ENCODE results near the gene ZDHHC22.
A peak's percentile ranks its signal among the peaks of the same experiment; 100 is the strongest.

ZDHHC22 gene

GRCh38 chr14:77106666-77107065 is 34.9 kb downstream of the ZDHHC22 start:
- no peak for DNase-seq (ENCODE audit: insufficient read length, low spot score)
- no peak for FAIRE-seq

- DNase-seq (ENCODE audit: insufficient read length, low spot score) (no peak), FAIRE-seq (no peak)
Observed at GRCh38 chr14:77105145-77105939, 36.2 kb downstream of the ZDHHC22 start.

GRCh38 chr14:77104393-77104792 is 37.2 kb downstream of the ZDHHC22 start:
- no peak for FAIRE-seq
- no peak for DNase-seq (ENCODE audit: insufficient read length, low spot score)

GRCh38 chr14:77103951-77104350 is 37.6 kb downstream of the ZDHHC22 start:
- DNase-seq (ENCODE audit: insufficient read length, low spot score) = no peak
- FAIRE-seq = no peak

- DNase-seq (ENCODE audit: insufficient read length, low spot score) = no peak
- FAIRE-seq = no peak
Observed at GRCh38 chr14:77103475-77103874, 38.1 kb downstream of the ZDHHC22 start.

GRCh38 chr14:77102154-77102553 is 39.4 kb downstream of the ZDHHC22 start:
- DNase-seq (ENCODE audit: insufficient read length, low spot score) (no peak), FAIRE-seq (no peak)

GRCh38 chr14:77100961-77101360 is 40.6 kb downstream of the ZDHHC22 start:
- DNase-seq (ENCODE audit: insufficient read length, low spot score) = no peak
- no peak for FAIRE-seq

GRCh38 chr14:77099425-77100167 is 42.0 kb downstream of the ZDHHC22 start:
- FAIRE-seq = no peak

GRCh38 chr14:77098529-77099353 is 42.9 kb downstream of the ZDHHC22 start:
- no peak for DNase-seq (ENCODE audit: insufficient read length, low spot score)

More at GRCh38 chr14:77099425-77100167, 42.0 kb downstream of the ZDHHC22 start:
- DNase-seq (ENCODE audit: insufficient read length, low spot score) = no peak

GRCh38 chr14:77097700-77098528 is 43.7 kb downstream of the ZDHHC22 start, which contains the start of gene CIPC:
TSS of gene CIPC (plus strand) at chr14:77098258. CDS start at chr14:77105709, 7,451 bp downstream.
- FAIRE-seq (peak; percentile 94), DNase-seq (ENCODE audit: insufficient read length, low spot score) (peak; percentile 90)

More at GRCh38 chr14:77098529-77099353, 42.9 kb downstream of the ZDHHC22 start:
- peak; percentile 31 for FAIRE-seq

- FAIRE-seq (peak; percentile 83), DNase-seq (ENCODE audit: insufficient read length, low spot score) (no peak)
Observed at GRCh38 chr14:77097006-77097699, 44.4 kb downstream of the ZDHHC22 start.

- peak; percentile 64 for FAIRE-seq
- no peak for DNase-seq (ENCODE audit: insufficient read length, low spot score)
Observed at GRCh38 chr14:77094672-77095284, 46.8 kb downstream of the ZDHHC22 start.

- no peak for FAIRE-seq
- DNase-seq (ENCODE audit: insufficient read length, low spot score) = no peak
Observed at GRCh38 chr14:77092676-77093075, 48.9 kb downstream of the ZDHHC22 start.

- DNase-seq (ENCODE audit: insufficient read length, low spot score) (no peak), FAIRE-seq (no peak)
Observed at GRCh38 chr14:77091518-77091917, 50.1 kb downstream of the ZDHHC22 start.

GRCh38 chr14:77088645-77089044 is 52.9 kb downstream of the ZDHHC22 start:
- DNase-seq (ENCODE audit: insufficient read length, low spot score) (no peak), FAIRE-seq (no peak)

GRCh38 chr14:77088219-77088618 is 53.4 kb downstream of the ZDHHC22 start:
- FAIRE-seq (no peak), DNase-seq (ENCODE audit: insufficient read length, low spot score) (no peak)

- no peak for FAIRE-seq
- no peak for DNase-seq (ENCODE audit: insufficient read length, low spot score)
Observed at GRCh38 chr14:77087631-77088030, 54.0 kb downstream of the ZDHHC22 start.

- no peak for FAIRE-seq
- DNase-seq (ENCODE audit: insufficient read length, low spot score) = no peak
Observed at GRCh38 chr14:77086951-77087350, 54.6 kb downstream of the ZDHHC22 start.

Data from GM19239 (cell line).